SK-N-SH (cell line): ENCODE results near the gene OMP. TPM values are rescaled to one million over a fixed set of nuclear protein-coding genes. Genes with fewer than 3 reads are reported as not detected.

Source experiments
- CTCF ChIA-PET: fragments of 300-600, 350-600 bp; formaldehyde crosslinking; extraction: SDS; loops from one replicate; lab custom pipeline; 2021; lab: Yijun Ruan, JAX
- POLR2A ChIA-PET: fragments of 350-600 bp; sonication (Branson Sonifier 250); formaldehyde crosslinking; extraction: SDS; loops from one replicate; lab custom pipeline; 2020; ENCODE audit warnings: antibody characterized with exemption, inconsistent platforms; lab: Yijun Ruan, JAX
- DNase-seq: peaks from one replicate; pipeline ENCODE4 v3.0.0; 2012
- H2AFZ ChIP-seq: fragments of 200-600 bp; sonication (generic); 2 replicates; pipeline ENCODE4 v1.8.1; 2016; ENCODE audit warnings: antibody characterized with exemption, mild to moderate bottlenecking, low read depth
- H3F3A ChIP-seq: fragments of 200-600 bp; sonication (generic); replicated peaks from 2 replicates; pipeline ENCODE3; 2016; ENCODE audit warnings: antibody characterized with exemption, mild to moderate bottlenecking; ENCODE audit not compliant: insufficient read depth
- H3K27ac ChIP-seq, 2 experiments: fragments of 200-500 bp in 1 of 2; fragments of 200-600 bp in 1 of 2; sonication (Bioruptor generic) in 1 of 2; sonication (generic), shearing (Covaris generic) in 1 of 2; 2 replicates each; pipeline versions ENCODE4 v1.5.1 to v1.6.1; 2014 to 2016; ENCODE audit warnings: low read depth in 2 of 2, inconsistent platforms in 1 of 2, low read length in 1 of 2, mild to moderate bottlenecking in 1 of 2, mixed read lengths in 1 of 2
- H3K27me3 ChIP-seq: fragments of 200-600 bp; sonication (generic), shearing (Covaris generic); 2 replicates; pipeline ENCODE4 v1.6.1; 2016; ENCODE audit warnings: mixed run types; ENCODE audit not compliant: insufficient read depth
- H3K36me3 ChIP-seq, 2 experiments: fragments of 200-500 bp in 1 of 2; fragments of 200-600 bp in 1 of 2; sonication (Bioruptor generic) in 1 of 2; sonication (generic) in 1 of 2; replicated peaks in 1 of 2; 2 replicates each; pipeline versions ENCODE3 to v1.5.1; 2014 to 2016; ENCODE audit warnings: low read length in 1 of 2, mild to moderate bottlenecking in 1 of 2; ENCODE audit not compliant: insufficient read depth in 2 of 2, control insufficient read depth in 1 of 2
- H3K4me1 ChIP-seq, 2 experiments: fragments of 200-500 bp in 1 of 2; fragments of 200-600 bp in 1 of 2; sonication (Bioruptor generic) in 1 of 2; sonication (generic), shearing (Covaris generic) in 1 of 2; 2 replicates each; pipeline versions ENCODE4 v1.5.1 to v1.6.1; 2014 to 2016; ENCODE audit warnings: low read depth in 1 of 2, low read length in 1 of 2, mixed run types in 1 of 2; ENCODE audit not compliant: insufficient read depth in 2 of 2, control insufficient read depth in 1 of 2
- H3K4me2 ChIP-seq: fragments of 200-600 bp; sonication (generic), shearing (Covaris generic); 2 replicates; pipeline ENCODE4 v1.6.1; 2017; ENCODE audit warnings: mixed run types
- H3K4me3 ChIP-seq, 2 experiments: fragments of 200-500 bp in 1 of 2; fragments of 200-600 bp in 1 of 2; sonication (Bioruptor generic) in 1 of 2; sonication (generic), shearing (Covaris generic) in 1 of 2; 2 replicates each; pipeline versions ENCODE4 v1.5.1 to v1.8.1; 2014 to 2016; ENCODE audit warnings: low read depth in 2 of 2, inconsistent platforms in 1 of 2, low read length in 1 of 2, mild to moderate bottlenecking in 1 of 2, mixed read lengths in 1 of 2, moderate library complexity in 1 of 2
- H3K79me2 ChIP-seq: fragments of 200-600 bp; sonication (generic); 2 replicates; pipeline ENCODE4 v1.8.1; 2017; ENCODE audit warnings: mild to moderate bottlenecking; ENCODE audit not compliant: insufficient read depth
- H3K9ac ChIP-seq: fragments of 200-600 bp; sonication (generic); 2 replicates; pipeline ENCODE4 v1.6.1; 2017; ENCODE audit warnings: mixed run types
- H3K9me2 ChIP-seq: fragments of 200-600 bp; sonication (generic); 2 replicates; pipeline ENCODE4 v1.6.1; 2017; ENCODE audit warnings: mixed run types
- H3K9me3 ChIP-seq: fragments of 200-600 bp; sonication (generic); 2 replicates; pipeline ENCODE4 v1.6.1; 2017; ENCODE audit warnings: mixed run types, mild to moderate bottlenecking, moderate library complexity
- H4K20me1 ChIP-seq: fragments of 200-600 bp; sonication (generic); 2 replicates; pipeline ENCODE4 v1.6.1; 2017; ENCODE audit warnings: mild to moderate bottlenecking, mixed run types; ENCODE audit not compliant: insufficient read depth
- FOXM1 ChIP-seq: IDR thresholded peaks from 2 replicates; pipeline ENCODE4 v1.4.0; 2012; ENCODE audit warnings: low read depth, mild to moderate bottlenecking
- MAX ChIP-seq: IDR thresholded peaks from 2 replicates; pipeline ENCODE4 v1.4.0; 2012; ENCODE audit warnings: low read depth
- RAD21 ChIP-seq: IDR thresholded peaks from 2 replicates; pipeline ENCODE4 v1.6.1; 2012; ENCODE audit warnings: mild to moderate bottlenecking, low read length
- SIN3A ChIP-seq: IDR thresholded peaks from 2 replicates; pipeline ENCODE4 v1.6.1; 2012; ENCODE audit warnings: low read depth, mild to moderate bottlenecking, low read length, moderate library complexity, borderline replicate concordance
- USF1 ChIP-seq: IDR thresholded peaks from 2 replicates; pipeline ENCODE4 v1.4.0; 2012; ENCODE audit warnings: low read depth, borderline replicate concordance
- WGBS: methylation state at CpG from one replicate; pipeline ENCODE4 v1.1.6; 2017; ENCODE audit warnings: low lambda C conversion rate; 5-methylcytosine and 5-hydroxymethylcytosine counted together
- polyA plus RNA-seq, 3 experiments: library from polyadenylated mRNA; depleted of rRNA; stranded (reverse); fragments of >200 nt; gene quantifications; 2 replicates each; pipeline ENCODE4 v1.2.3, GENCODE V29; 2012
- TF ChIP-seq, protein P1 (sequence below): IDR thresholded peaks from 2 replicates; pipeline ENCODE4; 2012

OMP gene
- polyA plus RNA-seq, 1 of the 3 experiments (the other 2 are of a cell fraction): 0.20 TPM

DNA sequence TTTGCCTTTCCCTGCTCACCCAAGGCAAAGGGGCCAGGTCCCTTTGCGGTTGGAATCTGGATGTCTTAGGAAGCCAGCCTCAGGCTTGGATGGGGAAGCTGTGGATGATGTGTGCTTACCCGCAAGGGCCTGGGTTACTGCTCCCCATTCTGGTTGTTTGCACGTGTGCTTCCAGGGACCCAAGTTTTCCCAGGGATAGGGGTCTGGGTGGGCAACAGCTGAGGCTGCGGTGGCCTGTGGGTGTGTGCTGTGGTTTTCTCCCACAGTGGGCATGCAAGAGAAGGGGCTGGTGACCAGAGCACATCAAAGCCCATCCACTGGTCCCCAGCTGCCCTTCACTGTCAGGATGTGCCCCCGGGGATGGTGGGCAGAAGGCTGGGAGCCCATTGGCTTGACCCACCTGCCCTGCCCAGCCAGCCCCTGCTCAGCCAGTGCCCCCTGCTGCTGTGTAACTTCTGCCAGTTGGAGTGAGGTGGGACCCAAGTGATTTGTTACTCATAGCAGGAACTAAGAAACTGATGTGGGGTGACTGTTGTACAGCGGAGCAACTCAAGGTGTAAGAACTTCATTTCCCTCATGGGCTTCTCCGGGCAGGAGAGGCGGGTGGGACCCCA is 32.6 kb upstream of the OMP start:
- H3K4me1 ChIP-seq: peaks cover 38 to 75% of the 10 kb centered on the region in 2 experiments; a peak in 3 of 4 replicates
- TF ChIP-seq MAX (no peak), SIN3A (no peak), FOXM1 (no peak), RAD21 (no peak)
- TF ChIP-seq, protein P1, sequence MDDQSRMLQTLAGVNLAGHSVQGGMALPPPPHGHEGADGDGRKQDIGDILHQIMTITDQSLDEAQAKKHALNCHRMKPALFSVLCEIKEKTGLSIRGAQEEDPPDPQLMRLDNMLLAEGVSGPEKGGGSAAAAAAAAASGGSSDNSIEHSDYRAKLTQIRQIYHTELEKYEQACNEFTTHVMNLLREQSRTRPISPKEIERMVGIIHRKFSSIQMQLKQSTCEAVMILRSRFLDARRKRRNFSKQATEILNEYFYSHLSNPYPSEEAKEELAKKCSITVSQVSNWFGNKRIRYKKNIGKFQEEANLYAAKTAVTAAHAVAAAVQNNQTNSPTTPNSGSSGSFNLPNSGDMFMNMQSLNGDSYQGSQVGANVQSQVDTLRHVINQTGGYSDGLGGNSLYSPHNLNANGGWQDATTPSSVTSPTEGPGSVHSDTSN: no peak
- TF ChIP-seq, all 33 proteins: peak for 0
- DNase-seq: no peak
- H3K9me3 ChIP-seq: no peaks in the 10 kb centered on the region
- WGBS: 87% methylated on average over 7 of the region's 8 CpGs
- H3K4me2 ChIP-seq: peak overlapping the region; percentile 95
- peaks cover 41% of the 10 kb centered on the region for H3F3A ChIP-seq
- CTCF ChIA-PET: interaction anchor here (0.8 to 2.3 kb wide), 5 partner anchors 19 to 150 kb away, joined by 3 to 12 read pairs (median 7); no protein-coding TSS in a partner anchor
- H4K20me1 ChIP-seq: peaks cover 4% of the 10 kb centered on the region; the same call in 1 of the 2 replicates
- H2AFZ ChIP-seq: no peak overlapping the region
- POLR2A ChIA-PET: no interaction called here
- H3K27ac ChIP-seq: no peak overlapping the region
- no peaks in the 10 kb centered on the region for H3K9me2 ChIP-seq
- peaks cover 0 to 5% of the 10 kb centered on the region in 2 experiments for H3K36me3 ChIP-seq
- H3K4me3 ChIP-seq: no peak overlapping the region
- H3K79me2 ChIP-seq: peaks cover 62% of the 10 kb centered on the region
- H3K9ac ChIP-seq: no peak overlapping the region
- no peaks in the 10 kb centered on the region for H3K27me3 ChIP-seq

GRCh38 chr11:77071077-77071476 is 31.6 kb upstream of the OMP start:
- H3K4me3 ChIP-seq: no peak overlapping the region
- TF ChIP-seq RAD21: no peak
- TF ChIP-seq USF1: no peak
- peak overlapping the region; percentile 94 to 97; a peak in 2 of 4 replicates for H3K27ac ChIP-seq
- ChIA-PET POLR2A (no interaction called here), CTCF (interaction anchor here (1.6 to 2.3 kb wide), 3 partner anchors 20 to 25 kb away, joined by 7 to 12 read pairs (median 12); no protein-coding TSS in a partner anchor)
- H3K9me3 ChIP-seq: no peaks in the 10 kb centered on the region
- H3K27me3 ChIP-seq: no peaks in the 10 kb centered on the region
- H3K4me2 ChIP-seq: peak overlapping the region; percentile 95; the same call in 1 of the 2 replicates
- H3K79me2 ChIP-seq: peaks cover 72% of the 10 kb centered on the region
- H3K9me2 ChIP-seq: no peaks in the 10 kb centered on the region
- peaks cover 42% of the 10 kb centered on the region for H3F3A ChIP-seq
- H3K36me3 ChIP-seq: peaks cover 0 to 5% of the 10 kb centered on the region in 2 experiments
- no peak overlapping the region for H2AFZ ChIP-seq
- H3K4me1 ChIP-seq: peaks cover 40 to 76% of the 10 kb centered on the region in 2 experiments; a peak in 3 of 4 replicates
- no peak overlapping the region for H3K9ac ChIP-seq
- peaks cover 4% of the 10 kb centered on the region; the same call in 1 of the 2 replicates for H4K20me1 ChIP-seq
- 81% methylated on average over 6 of the region's 7 CpGs for WGBS
- no peak for DNase-seq
